H9 (cell line): ENCODE results near the gene ANKRD40. TPM values are rescaled to one million over a fixed set of nuclear protein-coding genes. Genes with fewer than 3 reads are reported as not detected.

Experiments used
- DNase-seq: peaks from one replicate; pipeline ENCODE4 v3.0.0-alpha.2; 2017
- H2AFZ ChIP-seq: one replicate; pipeline ENCODE4 v1.6.1; 2013; ENCODE audit warnings: mild to moderate bottlenecking, low read length, control low read depth, moderate library complexity
- H2AK5ac ChIP-seq: 2 replicates; pipeline ENCODE4 v1.6.1; 2013; ENCODE audit warnings: low read length, control low read depth, mixed read lengths; ENCODE audit not compliant: insufficient read length
- H2BK120ac ChIP-seq: one replicate; pipeline ENCODE4 v1.6.1; 2013; ENCODE audit warnings: low read depth, mild to moderate bottlenecking, low read length, control low read depth, inconsistent platforms; ENCODE audit not compliant: poor library complexity, severe bottlenecking
- H2BK12ac ChIP-seq: 2 replicates; pipeline ENCODE4 v1.6.1; 2013; ENCODE audit warnings: low read length, control low read depth, mixed read lengths, low read depth; ENCODE audit not compliant: insufficient read length
- H2BK15ac ChIP-seq: 2 replicates; pipeline ENCODE4 v1.6.1; 2013; ENCODE audit warnings: low read depth, low read length, control low read depth
- H2BK20ac ChIP-seq: one replicate; pipeline ENCODE4 v1.6.1; 2013; ENCODE audit warnings: low read depth, mild to moderate bottlenecking, low read length, control low read depth, inconsistent platforms; ENCODE audit not compliant: poor library complexity, severe bottlenecking
- H2BK5ac ChIP-seq: 2 replicates; pipeline ENCODE4 v1.6.1; 2013; ENCODE audit warnings: low read length, control low read depth, mixed read lengths; ENCODE audit not compliant: insufficient read length
- H3K14ac ChIP-seq: 2 replicates; pipeline ENCODE4 v1.6.1; 2013; ENCODE audit warnings: low read length, control low read depth; ENCODE audit not compliant: insufficient read depth
- H3K18ac ChIP-seq: 2 replicates; pipeline ENCODE4 v1.6.1; 2013; ENCODE audit warnings: low read depth, mild to moderate bottlenecking, mixed read lengths, low read length, control low read depth; ENCODE audit not compliant: insufficient read length
- H3K23ac ChIP-seq: 2 replicates; pipeline ENCODE4 v1.6.1; 2013; ENCODE audit warnings: low read length, control low read depth, mixed read lengths, low read depth; ENCODE audit not compliant: insufficient read length
- H3K23me2 ChIP-seq: 2 replicates; pipeline ENCODE4 v1.6.1; 2013; ENCODE audit warnings: low read depth, mild to moderate bottlenecking, mixed read lengths, low read length, control low read depth; ENCODE audit not compliant: insufficient read length, poor library complexity, severe bottlenecking
- H3K27ac ChIP-seq: 2 replicates; pipeline ENCODE4 v1.5.1; 2013; ENCODE audit warnings: low read length, control low read depth, mixed read lengths, low read depth; ENCODE audit not compliant: insufficient read length
- H3K27me3 ChIP-seq: 2 replicates; pipeline ENCODE4 v1.6.1; 2013; ENCODE audit warnings: low read length, control low read depth, inconsistent platforms; ENCODE audit not compliant: insufficient read depth
- H3K4ac ChIP-seq: 2 replicates; pipeline ENCODE4 v1.6.1; 2013; ENCODE audit warnings: low read depth, mild to moderate bottlenecking, control low read depth, inconsistent platforms, low read length, moderate library complexity
- H3K4me1 ChIP-seq: 2 replicates; pipeline ENCODE4 v1.6.1; 2013; ENCODE audit warnings: low read length, control low read depth, inconsistent platforms; ENCODE audit not compliant: insufficient read depth
- H3K4me2 ChIP-seq: 2 replicates; pipeline ENCODE4 v1.6.1; 2013; ENCODE audit warnings: low read length, control low read depth, mixed read lengths; ENCODE audit not compliant: insufficient read length, insufficient read depth
- H3K56ac ChIP-seq: 2 replicates; pipeline ENCODE4 v1.6.1; 2013; ENCODE audit warnings: low read depth, mild to moderate bottlenecking, mixed read lengths, low read length, control low read depth; ENCODE audit not compliant: insufficient read length
- H3K79me1 ChIP-seq: 2 replicates; pipeline ENCODE4 v1.6.1; 2013; ENCODE audit warnings: low read depth, mild to moderate bottlenecking, moderate library complexity, low read length, control low read depth, inconsistent platforms; ENCODE audit not compliant: insufficient read depth, poor library complexity, severe bottlenecking
- H3K79me2 ChIP-seq: 2 replicates; pipeline ENCODE4 v1.6.1; 2013; ENCODE audit warnings: low read length, control low read depth, inconsistent platforms; ENCODE audit not compliant: insufficient read depth
- H3K9ac ChIP-seq: 2 replicates; pipeline ENCODE4 v1.6.1; 2013; ENCODE audit warnings: low read length, control low read depth, mixed read lengths; ENCODE audit not compliant: insufficient read length; ENCODE audit errors: extremely low read depth
- H3K9me3 ChIP-seq: one replicate; pipeline ENCODE4 v1.6.1; 2013; ENCODE audit warnings: low read depth, low read length, inconsistent platforms; ENCODE audit not compliant: control insufficient read depth
- H3T11ph ChIP-seq: one replicate; pipeline ENCODE4 v1.6.1; 2013; ENCODE audit warnings: mild to moderate bottlenecking, low read length, control low read depth, inconsistent platforms
- H4K20me1 ChIP-seq: one replicate; pipeline ENCODE4 v1.6.1; 2013; ENCODE audit not compliant: control insufficient read depth, insufficient read length, insufficient read depth
- H4K5ac ChIP-seq: 2 replicates; pipeline ENCODE4 v1.6.1; 2013; ENCODE audit warnings: low read depth, mild to moderate bottlenecking, mixed read lengths, low read length, control low read depth; ENCODE audit not compliant: insufficient read length
- H4K8ac ChIP-seq: replicated peaks from 2 replicates; pipeline ENCODE4 v1.6.1; 2013; ENCODE audit warnings: low read length, control low read depth, mixed read lengths, low read depth; ENCODE audit not compliant: insufficient read length
- H4K91ac ChIP-seq: 2 replicates; pipeline ENCODE4 v1.6.1; 2013; ENCODE audit warnings: low read depth, mild to moderate bottlenecking, moderate library complexity, mixed read lengths, low read length, control low read depth; ENCODE audit not compliant: insufficient read length
- H3K27ac Mint-ChIP-seq, 3 experiments: 2 replicates in 2 of 3; 3 replicates in 1 of 3; pipeline ENCODE4 v1.8.0; 2020 to 2021; ENCODE audit warnings: mixed read lengths in 3 of 3, mild to moderate bottlenecking in 1 of 3, moderate library complexity in 1 of 3
- H3K27me3 Mint-ChIP-seq: 2 replicates; pipeline ENCODE4 v1.8.0; 2021; ENCODE audit warnings: low read depth, mild to moderate bottlenecking, moderate library complexity, mixed read lengths
- H3K36me3 Mint-ChIP-seq, 3 experiments: 2 replicates in 2 of 3; 3 replicates in 1 of 3; pipeline ENCODE4 v1.8.0; 2020 to 2021; ENCODE audit warnings: low read depth in 3 of 3, mixed read lengths in 3 of 3; ENCODE audit not compliant: insufficient read depth in 1 of 3
- H3K4me1 Mint-ChIP-seq, 2 experiments: 2 replicates each; pipeline ENCODE4 v1.8.0; 2020; ENCODE audit warnings: mixed read lengths in 2 of 2
- H3K4me3 Mint-ChIP-seq, 2 experiments: 2 replicates in 1 of 2; 3 replicates in 1 of 2; pipeline ENCODE4 v1.8.0; 2020 to 2021; ENCODE audit warnings: mild to moderate bottlenecking in 2 of 2, mixed read lengths in 2 of 2, moderate library complexity in 1 of 2
- H3K9me3 Mint-ChIP-seq, 2 experiments: 2 replicates in 1 of 2; 3 replicates in 1 of 2; pipeline ENCODE4 v1.8.0; 2020; ENCODE audit warnings: mild to moderate bottlenecking in 2 of 2, mixed read lengths in 2 of 2, moderate library complexity in 1 of 2
- CTCF ChIP-seq: fragments of 200-600 bp; sonication (generic); conservative IDR thresholded peaks from 3 replicates; pipeline ENCODE4 v1.8.0; 2021; ENCODE audit warnings: antibody characterized with exemption, mild to moderate bottlenecking
- WGBS: extraction: QIAGEN DNeasy Blood & Tissue Kit; methylation state at CpG from one replicate; pipeline ENCODE4 v1.1.7; 2013; ENCODE audit warnings: missing lambda C conversion rate, low lambda C conversion rate, mixed read lengths; ENCODE audit not compliant: insufficient read length; ENCODE audit errors: extremely low coverage; 5-methylcytosine and 5-hydroxymethylcytosine counted together
- total RNA-seq: library from RNA; stranded (reverse); gene quantifications from 2 replicates; pipeline ENCODE4 v1.2.1, GENCODE V29; 2021

The ANKRD40 gene
- total RNA-seq, 1 experiment from 2014 or later, result 54.3 TPM

DNA sequence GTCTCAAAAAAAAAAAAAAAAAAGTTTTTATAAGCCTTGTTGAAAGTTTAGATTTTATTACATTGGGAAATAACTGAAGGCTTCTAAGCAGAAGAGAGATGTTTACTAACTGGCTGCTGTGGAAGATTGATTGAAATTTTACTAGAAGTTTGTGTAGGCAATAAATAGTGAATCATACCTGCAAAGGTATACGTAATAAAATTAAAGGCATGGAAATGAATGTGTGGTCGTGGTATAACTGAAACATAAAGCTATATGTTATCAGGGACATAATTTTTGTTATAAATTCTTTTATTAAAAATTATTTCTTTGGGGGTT is 20.4 kb upstream of the ANKRD40 start:
- Histone ChIP-seq H3K79me1 (peaks cover 14% of the 10 kb centered on the region), H2BK5ac (no peak overlapping the region), H3K9ac (no peak overlapping the region), H3T11ph (no peak overlapping the region), H3K4ac (no peak overlapping the region), H3K79me2 (peaks cover 85% of the 10 kb centered on the region), H2AFZ (no peak overlapping the region), H3K18ac (no peak overlapping the region), H3K27ac (no peak overlapping the region), H3K27me3 (no peaks in the 10 kb centered on the region), H2BK15ac (no peak overlapping the region), H3K4me1 (no peaks in the 10 kb centered on the region), H3K14ac (no peak overlapping the region), H3K56ac (no peak overlapping the region), H2AK5ac (no peak overlapping the region), H4K20me1 (no peaks in the 10 kb centered on the region), H3K23me2 (no peaks in the 10 kb centered on the region), H4K8ac (no peak overlapping the region), H2BK12ac (no peak overlapping the region), H3K4me2 (no peak overlapping the region), H4K5ac (no peak overlapping the region), H3K9me3 (no peaks in the 10 kb centered on the region), H3K23ac (no peak overlapping the region), H2BK120ac (no peak overlapping the region), H2BK20ac (no peak overlapping the region), H4K91ac (no peak overlapping the region)
- Mint-ChIP-seq H3K4me3 (no peak overlapping the region), H3K36me3 (peaks cover 0 to 4% (median under 1%) of the 10 kb centered on the region in 3 experiments; a peak in 4 of 7 replicates), H3K9me3 (no peaks in the 10 kb centered on the region), H3K27ac (peak overlapping the region in 1 of 3 experiments; percentile 49; a peak in 1 of 7 replicates), H3K27me3 (no peaks in the 10 kb centered on the region), H3K4me1 (peaks cover 15 to 20% of the 10 kb centered on the region in 2 experiments)
- WGBS, result no CpG with 5 or more reads among the region's 2 CpGs
- TF ChIP-seq CTCF, result no peak
- DNase-seq, result no peak
